Measurements from ENCODE around the gene CDSN.
A peak's percentile ranks its signal among the peaks of the same experiment; 100 is the strongest.
"Not testable (repeated sequence)": the region's sequence is repeated elsewhere in the genome, so short reads cannot be mapped to it uniquely, and the experiment has no call there.

The CDSN gene

GRCh38 chr6:31081872-31082271 lies 38.4 kb downstream of the CDSN start:
- no peak for DNase-seq

GRCh38 chr6:31079656-31080261 lies 40.5 kb downstream of the CDSN start:
- peak; percentile 31 for DNase-seq

- DNase-seq: no peak
Observed at GRCh38 chr6:31076611-31077010, 43.6 kb downstream of the CDSN start.

GRCh38 chr6:31075528-31075927 lies 44.7 kb downstream of the CDSN start:
- peak; percentile 91 for DNase-seq

- no peak for DNase-seq
Observed at GRCh38 chr6:31074401-31074800, 45.8 kb downstream of the CDSN start.

GRCh38 chr6:31070711-31071197 lies 49.5 kb downstream of the CDSN start:
- DNase-seq: peak; percentile 83

- DNase-seq: peak; percentile 83
Observed at GRCh38 chr6:31068669-31069340, 51.4 kb downstream of the CDSN start.

GRCh38 chr6:31067891-31068668 lies 52.2 kb downstream of the CDSN start:
- DNase-seq: not testable (repeated sequence)

GRCh38 chr6:31067028-31067427 lies 53.2 kb downstream of the CDSN start:
- not testable (repeated sequence) for DNase-seq

- no peak for DNase-seq
Observed at GRCh38 chr6:31065556-31065955, 54.7 kb downstream of the CDSN start.
